SK-N-SH (cell line): ENCODE data around the gene COL5A1. TPM values are rescaled to one million over a fixed set of nuclear protein-coding genes. Genes with fewer than 3 reads are reported as not detected.

Experiments
- CTCF ChIA-PET: fragments of 300-600, 350-600 bp; formaldehyde crosslinking; extraction: SDS; loops from one replicate; lab custom pipeline; 2021; lab: Yijun Ruan, JAX
- POLR2A ChIA-PET: fragments of 350-600 bp; sonication (Branson Sonifier 250); formaldehyde crosslinking; extraction: SDS; loops from one replicate; lab custom pipeline; 2020; ENCODE audit warnings: antibody characterized with exemption, inconsistent platforms; lab: Yijun Ruan, JAX
- DNase-seq: peaks from one replicate; pipeline ENCODE4 v3.0.0; 2012
- H2AFZ ChIP-seq: fragments of 200-600 bp; sonication (generic); 2 replicates; pipeline ENCODE4 v1.8.1; 2016; ENCODE audit warnings: antibody characterized with exemption, mild to moderate bottlenecking, low read depth
- H3F3A ChIP-seq: fragments of 200-600 bp; sonication (generic); replicated peaks from 2 replicates; pipeline ENCODE3; 2016; ENCODE audit warnings: antibody characterized with exemption, mild to moderate bottlenecking; ENCODE audit not compliant: insufficient read depth
- H3K27ac ChIP-seq, 2 experiments: fragments of 200-500 bp in 1 of 2; fragments of 200-600 bp in 1 of 2; sonication (Bioruptor generic) in 1 of 2; sonication (generic), shearing (Covaris generic) in 1 of 2; 2 replicates each; pipeline versions ENCODE4 v1.5.1 to v1.6.1; 2014 to 2016; ENCODE audit warnings: low read depth in 2 of 2, inconsistent platforms in 1 of 2, low read length in 1 of 2, mild to moderate bottlenecking in 1 of 2, mixed read lengths in 1 of 2
- H3K27me3 ChIP-seq: fragments of 200-600 bp; sonication (generic), shearing (Covaris generic); 2 replicates; pipeline ENCODE4 v1.6.1; 2016; ENCODE audit warnings: mixed run types; ENCODE audit not compliant: insufficient read depth
- H3K36me3 ChIP-seq, 2 experiments: fragments of 200-500 bp in 1 of 2; fragments of 200-600 bp in 1 of 2; sonication (Bioruptor generic) in 1 of 2; sonication (generic) in 1 of 2; replicated peaks in 1 of 2; 2 replicates each; pipeline versions ENCODE3 to v1.5.1; 2014 to 2016; ENCODE audit warnings: low read length in 1 of 2, mild to moderate bottlenecking in 1 of 2; ENCODE audit not compliant: insufficient read depth in 2 of 2, control insufficient read depth in 1 of 2
- H3K4me1 ChIP-seq, 2 experiments: fragments of 200-500 bp in 1 of 2; fragments of 200-600 bp in 1 of 2; sonication (Bioruptor generic) in 1 of 2; sonication (generic), shearing (Covaris generic) in 1 of 2; 2 replicates each; pipeline versions ENCODE4 v1.5.1 to v1.6.1; 2014 to 2016; ENCODE audit warnings: low read depth in 1 of 2, low read length in 1 of 2, mixed run types in 1 of 2; ENCODE audit not compliant: insufficient read depth in 2 of 2, control insufficient read depth in 1 of 2
- H3K4me2 ChIP-seq: fragments of 200-600 bp; sonication (generic), shearing (Covaris generic); 2 replicates; pipeline ENCODE4 v1.6.1; 2017; ENCODE audit warnings: mixed run types
- H3K4me3 ChIP-seq, 2 experiments: fragments of 200-500 bp in 1 of 2; fragments of 200-600 bp in 1 of 2; sonication (Bioruptor generic) in 1 of 2; sonication (generic), shearing (Covaris generic) in 1 of 2; 2 replicates each; pipeline versions ENCODE4 v1.5.1 to v1.8.1; 2014 to 2016; ENCODE audit warnings: low read depth in 2 of 2, inconsistent platforms in 1 of 2, low read length in 1 of 2, mild to moderate bottlenecking in 1 of 2, mixed read lengths in 1 of 2, moderate library complexity in 1 of 2
- H3K79me2 ChIP-seq: fragments of 200-600 bp; sonication (generic); 2 replicates; pipeline ENCODE4 v1.8.1; 2017; ENCODE audit warnings: mild to moderate bottlenecking; ENCODE audit not compliant: insufficient read depth
- H3K9ac ChIP-seq: fragments of 200-600 bp; sonication (generic); 2 replicates; pipeline ENCODE4 v1.6.1; 2017; ENCODE audit warnings: mixed run types
- H3K9me2 ChIP-seq: fragments of 200-600 bp; sonication (generic); 2 replicates; pipeline ENCODE4 v1.6.1; 2017; ENCODE audit warnings: mixed run types
- H3K9me3 ChIP-seq: fragments of 200-600 bp; sonication (generic); 2 replicates; pipeline ENCODE4 v1.6.1; 2017; ENCODE audit warnings: mixed run types, mild to moderate bottlenecking, moderate library complexity
- H4K20me1 ChIP-seq: fragments of 200-600 bp; sonication (generic); 2 replicates; pipeline ENCODE4 v1.6.1; 2017; ENCODE audit warnings: mild to moderate bottlenecking, mixed run types; ENCODE audit not compliant: insufficient read depth
- FOXM1 ChIP-seq: IDR thresholded peaks from 2 replicates; pipeline ENCODE4 v1.4.0; 2012; ENCODE audit warnings: low read depth, mild to moderate bottlenecking
- GATA2 ChIP-seq: sonication (generic); formaldehyde crosslinking; IDR thresholded peaks from 2 replicates; pipeline ENCODE4 v1.5.0; 2020; ENCODE audit warnings: mild to moderate bottlenecking, missing genetic modification reagents
- JUND ChIP-seq: IDR thresholded peaks from 2 replicates; pipeline ENCODE4 v1.4.0; 2012
- POLR2AphosphoS5 ChIP-seq: IDR thresholded peaks from 2 replicates; pipeline ENCODE4 v1.6.1; 2012; ENCODE audit warnings: low read depth, low read length
- RAD21 ChIP-seq: IDR thresholded peaks from 2 replicates; pipeline ENCODE4 v1.6.1; 2012; ENCODE audit warnings: mild to moderate bottlenecking, low read length
- RCOR1 ChIP-seq: fragments of 150-350 bp; IDR thresholded peaks from 2 replicates; pipeline ENCODE4 v1.6.1; 2017; ENCODE audit warnings: antibody characterized with exemption, low read length
- RFX5 ChIP-seq: IDR thresholded peaks from 2 replicates; pipeline ENCODE4 v1.6.1; 2012; ENCODE audit warnings: mild to moderate bottlenecking, improper control_type of control experiment, low read length
- SMC3 ChIP-seq: IDR thresholded peaks from 2 replicates; pipeline ENCODE4 v1.6.1; 2012; ENCODE audit warnings: low read depth, low read length, improper control_type of control experiment
- TCF12 ChIP-seq: IDR thresholded peaks from 2 replicates; pipeline ENCODE4 v1.4.0; 2012
- TEAD4 ChIP-seq: IDR thresholded peaks from 2 replicates; pipeline ENCODE4 v1.4.0; 2012; ENCODE audit warnings: mild to moderate bottlenecking, borderline replicate concordance; ENCODE audit not compliant: insufficient read depth
- WGBS: methylation state at CpG from one replicate; pipeline ENCODE4 v1.1.6; 2017; ENCODE audit warnings: low lambda C conversion rate; 5-methylcytosine and 5-hydroxymethylcytosine counted together
- polyA plus RNA-seq, 3 experiments: library from polyadenylated mRNA; depleted of rRNA; stranded (reverse); fragments of >200 nt; gene quantifications; 2 replicates each; pipeline ENCODE4 v1.2.3, GENCODE V29; 2012
- TF ChIP-seq, protein P1 (sequence below): IDR thresholded peaks from 2 replicates; pipeline ENCODE4 v1.4.0; 2012; ENCODE audit warnings: low read depth
- TF ChIP-seq, protein P2 (sequence below): IDR thresholded peaks from 2 replicates; pipeline ENCODE4 v1.6.1; 2012; ENCODE audit warnings: mild to moderate bottlenecking, low read depth, low read length, moderate library complexity
- TF ChIP-seq, protein P3 (sequence below): IDR thresholded peaks from 2 replicates; pipeline ENCODE4 v1.4.0; 2012; ENCODE audit warnings: low read depth, borderline replicate concordance
- TF ChIP-seq, protein P4 (sequence below): fragments of 150-350 bp; IDR thresholded peaks from 2 replicates; pipeline ENCODE4 v1.6.1; 2017; ENCODE audit warnings: antibody characterized with exemption, low read length, low read depth, borderline replicate concordance
- TF ChIP-seq, protein P5 (sequence below): fragments of 200-600 bp; sonication (generic); IDR thresholded peaks from 2 replicates; pipeline ENCODE4 v1.6.1; 2017; ENCODE audit warnings: antibody characterized with exemption, mild to moderate bottlenecking, moderate library complexity
- TF ChIP-seq, protein P6 (sequence below): IDR thresholded peaks from 2 replicates; pipeline ENCODE4; 2012

The COL5A1 gene
- polyA plus RNA-seq, 1 of the 3 experiments (the other 2 are of a cell fraction): 73.8 TPM

DNA sequence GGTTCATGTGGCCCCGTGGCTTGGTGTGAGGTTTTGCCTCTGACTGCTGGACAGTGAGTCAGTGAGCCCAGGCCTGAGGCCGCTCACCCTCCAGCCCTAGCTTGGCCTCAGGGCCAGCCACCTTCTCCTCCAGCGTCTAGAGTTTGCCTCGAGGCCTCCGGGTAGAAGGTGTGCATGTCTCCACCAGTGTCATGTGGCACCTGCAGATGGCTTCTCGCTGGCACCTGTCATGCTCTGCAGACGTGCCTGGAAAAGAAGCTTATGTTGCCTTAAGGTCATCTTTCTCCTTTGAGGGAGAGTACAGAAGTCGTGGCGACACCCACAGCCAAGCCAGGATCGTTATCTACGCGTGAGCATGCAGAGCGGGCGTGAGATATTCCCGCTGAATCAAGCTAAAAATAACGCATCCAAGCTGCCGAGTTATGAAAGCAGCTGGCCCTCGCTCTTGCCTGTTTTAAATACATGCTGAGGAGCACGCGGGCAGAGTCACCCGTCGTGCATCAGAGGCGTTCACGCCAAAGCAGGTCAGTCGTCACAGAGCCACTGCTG is 159.3 kb downstream of the COL5A1 start:
- TF ChIP-seq GATA2 (no peak), TCF12 (no peak), RAD21 (no peak), POLR2AphosphoS5 (no peak), RCOR1 (no peak), FOXM1 (no peak), JUND (no peak), RFX5 (no peak), TEAD4 (no peak), SMC3 (no peak)
- TF ChIP-seq, protein P1, sequence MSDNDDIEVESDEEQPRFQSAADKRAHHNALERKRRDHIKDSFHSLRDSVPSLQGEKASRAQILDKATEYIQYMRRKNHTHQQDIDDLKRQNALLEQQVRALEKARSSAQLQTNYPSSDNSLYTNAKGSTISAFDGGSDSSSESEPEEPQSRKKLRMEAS: no peak
- TF ChIP-seq, protein P2, sequence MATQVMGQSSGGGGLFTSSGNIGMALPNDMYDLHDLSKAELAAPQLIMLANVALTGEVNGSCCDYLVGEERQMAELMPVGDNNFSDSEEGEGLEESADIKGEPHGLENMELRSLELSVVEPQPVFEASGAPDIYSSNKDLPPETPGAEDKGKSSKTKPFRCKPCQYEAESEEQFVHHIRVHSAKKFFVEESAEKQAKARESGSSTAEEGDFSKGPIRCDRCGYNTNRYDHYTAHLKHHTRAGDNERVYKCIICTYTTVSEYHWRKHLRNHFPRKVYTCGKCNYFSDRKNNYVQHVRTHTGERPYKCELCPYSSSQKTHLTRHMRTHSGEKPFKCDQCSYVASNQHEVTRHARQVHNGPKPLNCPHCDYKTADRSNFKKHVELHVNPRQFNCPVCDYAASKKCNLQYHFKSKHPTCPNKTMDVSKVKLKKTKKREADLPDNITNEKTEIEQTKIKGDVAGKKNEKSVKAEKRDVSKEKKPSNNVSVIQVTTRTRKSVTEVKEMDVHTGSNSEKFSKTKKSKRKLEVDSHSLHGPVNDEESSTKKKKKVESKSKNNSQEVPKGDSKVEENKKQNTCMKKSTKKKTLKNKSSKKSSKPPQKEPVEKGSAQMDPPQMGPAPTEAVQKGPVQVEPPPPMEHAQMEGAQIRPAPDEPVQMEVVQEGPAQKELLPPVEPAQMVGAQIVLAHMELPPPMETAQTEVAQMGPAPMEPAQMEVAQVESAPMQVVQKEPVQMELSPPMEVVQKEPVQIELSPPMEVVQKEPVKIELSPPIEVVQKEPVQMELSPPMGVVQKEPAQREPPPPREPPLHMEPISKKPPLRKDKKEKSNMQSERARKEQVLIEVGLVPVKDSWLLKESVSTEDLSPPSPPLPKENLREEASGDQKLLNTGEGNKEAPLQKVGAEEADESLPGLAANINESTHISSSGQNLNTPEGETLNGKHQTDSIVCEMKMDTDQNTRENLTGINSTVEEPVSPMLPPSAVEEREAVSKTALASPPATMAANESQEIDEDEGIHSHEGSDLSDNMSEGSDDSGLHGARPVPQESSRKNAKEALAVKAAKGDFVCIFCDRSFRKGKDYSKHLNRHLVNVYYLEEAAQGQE: no peak
- TF ChIP-seq, protein P3, sequence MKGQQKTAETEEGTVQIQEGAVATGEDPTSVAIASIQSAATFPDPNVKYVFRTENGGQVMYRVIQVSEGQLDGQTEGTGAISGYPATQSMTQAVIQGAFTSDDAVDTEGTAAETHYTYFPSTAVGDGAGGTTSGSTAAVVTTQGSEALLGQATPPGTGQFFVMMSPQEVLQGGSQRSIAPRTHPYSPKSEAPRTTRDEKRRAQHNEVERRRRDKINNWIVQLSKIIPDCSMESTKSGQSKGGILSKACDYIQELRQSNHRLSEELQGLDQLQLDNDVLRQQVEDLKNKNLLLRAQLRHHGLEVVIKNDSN: no peak
- TF ChIP-seq, protein P4, sequence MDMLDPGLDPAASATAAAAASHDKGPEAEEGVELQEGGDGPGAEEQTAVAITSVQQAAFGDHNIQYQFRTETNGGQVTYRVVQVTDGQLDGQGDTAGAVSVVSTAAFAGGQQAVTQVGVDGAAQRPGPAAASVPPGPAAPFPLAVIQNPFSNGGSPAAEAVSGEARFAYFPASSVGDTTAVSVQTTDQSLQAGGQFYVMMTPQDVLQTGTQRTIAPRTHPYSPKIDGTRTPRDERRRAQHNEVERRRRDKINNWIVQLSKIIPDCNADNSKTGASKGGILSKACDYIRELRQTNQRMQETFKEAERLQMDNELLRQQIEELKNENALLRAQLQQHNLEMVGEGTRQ: no peak
- TF ChIP-seq, protein P5, sequence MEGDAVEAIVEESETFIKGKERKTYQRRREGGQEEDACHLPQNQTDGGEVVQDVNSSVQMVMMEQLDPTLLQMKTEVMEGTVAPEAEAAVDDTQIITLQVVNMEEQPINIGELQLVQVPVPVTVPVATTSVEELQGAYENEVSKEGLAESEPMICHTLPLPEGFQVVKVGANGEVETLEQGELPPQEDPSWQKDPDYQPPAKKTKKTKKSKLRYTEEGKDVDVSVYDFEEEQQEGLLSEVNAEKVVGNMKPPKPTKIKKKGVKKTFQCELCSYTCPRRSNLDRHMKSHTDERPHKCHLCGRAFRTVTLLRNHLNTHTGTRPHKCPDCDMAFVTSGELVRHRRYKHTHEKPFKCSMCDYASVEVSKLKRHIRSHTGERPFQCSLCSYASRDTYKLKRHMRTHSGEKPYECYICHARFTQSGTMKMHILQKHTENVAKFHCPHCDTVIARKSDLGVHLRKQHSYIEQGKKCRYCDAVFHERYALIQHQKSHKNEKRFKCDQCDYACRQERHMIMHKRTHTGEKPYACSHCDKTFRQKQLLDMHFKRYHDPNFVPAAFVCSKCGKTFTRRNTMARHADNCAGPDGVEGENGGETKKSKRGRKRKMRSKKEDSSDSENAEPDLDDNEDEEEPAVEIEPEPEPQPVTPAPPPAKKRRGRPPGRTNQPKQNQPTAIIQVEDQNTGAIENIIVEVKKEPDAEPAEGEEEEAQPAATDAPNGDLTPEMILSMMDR: no peak
- TF ChIP-seq, protein P6, sequence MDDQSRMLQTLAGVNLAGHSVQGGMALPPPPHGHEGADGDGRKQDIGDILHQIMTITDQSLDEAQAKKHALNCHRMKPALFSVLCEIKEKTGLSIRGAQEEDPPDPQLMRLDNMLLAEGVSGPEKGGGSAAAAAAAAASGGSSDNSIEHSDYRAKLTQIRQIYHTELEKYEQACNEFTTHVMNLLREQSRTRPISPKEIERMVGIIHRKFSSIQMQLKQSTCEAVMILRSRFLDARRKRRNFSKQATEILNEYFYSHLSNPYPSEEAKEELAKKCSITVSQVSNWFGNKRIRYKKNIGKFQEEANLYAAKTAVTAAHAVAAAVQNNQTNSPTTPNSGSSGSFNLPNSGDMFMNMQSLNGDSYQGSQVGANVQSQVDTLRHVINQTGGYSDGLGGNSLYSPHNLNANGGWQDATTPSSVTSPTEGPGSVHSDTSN: no peak
- TF ChIP-seq, all 33 proteins: peak for 0
- peaks cover 36% of the 10 kb centered on the region for H3F3A ChIP-seq
- WGBS: 91% methylated on average over 23 of the region's 25 CpGs
- no peak overlapping the region for H3K9ac ChIP-seq
- peaks cover 57 to 70% of the 10 kb centered on the region in 2 experiments for H3K36me3 ChIP-seq
- no peaks in the 10 kb centered on the region for H3K9me3 ChIP-seq
- CTCF ChIA-PET: interaction anchor here (0.8 to 1.4 kb wide), 2 partner anchors 19 to 22 kb away, joined by 3 read pairs; no protein-coding TSS in a partner anchor
- no peaks in the 10 kb centered on the region for H3K27me3 ChIP-seq
- H3K79me2 ChIP-seq: peaks cover 8% of the 10 kb centered on the region
- POLR2A ChIA-PET: interaction anchor here (0.7 kb wide), 1 partner anchor 267 kb away, joined by 7 read pairs; no protein-coding TSS in a partner anchor
- no peaks in the 10 kb centered on the region for H4K20me1 ChIP-seq
- no peak overlapping the region for H3K4me2 ChIP-seq
- no peaks in the 10 kb centered on the region for H3K9me2 ChIP-seq
- H3K27ac ChIP-seq: no peak overlapping the region
- H3K4me1 ChIP-seq: no peaks in the 10 kb centered on the region; a peak in 1 of 4 replicates
- H2AFZ ChIP-seq: no peak overlapping the region
- no peak overlapping the region for H3K4me3 ChIP-seq
- DNase-seq: no peak
